ENCODE data around the gene BTBD8.

The BTBD8 gene

GRCh38 chr1:92154934-92155333 is 74.8 kb downstream of the BTBD8 start:
- Histone ChIP-seq H3K4me3 (ENCODE audit: low read depth, low read length, poor library complexity, severe bottlenecking) (no peak overlapping the region), H3K9me2 (ENCODE audit: low read depth, low read length) (no peaks in the 10 kb centered on the region), H4K20me1 (ENCODE audit: insufficient read depth, low read length) (no peaks in the 10 kb centered on the region), H3K4me1 (ENCODE audit: insufficient read depth, low read length, severe bottlenecking) (no peaks in the 10 kb centered on the region), H3K9me3 (ENCODE audit: low read length) (peaks cover 13% of the 10 kb centered on the region), H2AFZ (ENCODE audit: low read length) (no peak overlapping the region), H3K36me3 (ENCODE audit: insufficient read depth, low read length) (no peaks in the 10 kb centered on the region), H3K27ac (ENCODE audit: low read depth, low read length, poor library complexity, severe bottlenecking) (no peak overlapping the region), H3K27me3 (ENCODE audit: insufficient read depth, low read length) (no peaks in the 10 kb centered on the region), H3K9ac (ENCODE audit: low read length) (no peak overlapping the region), H3K4me2 (ENCODE audit: low read length) (no peak overlapping the region), H3K79me2 (ENCODE audit: insufficient read depth, low read length) (no peaks in the 10 kb centered on the region), H3F3A (ENCODE audit: insufficient read depth, low read length) (no peaks in the 10 kb centered on the region)
- TF ChIP-seq CTCF (IDR thresholded peaks at IDR 0.05; ENCODE audit: low read length) (no peak), EZH2 (IDR thresholded peaks at IDR 0.05; ENCODE audit: borderline replicate concordance, low read length) (no peak)

- H3K9me2 ChIP-seq (ENCODE audit: low read depth, low read length) = no peaks in the 10 kb centered on the region
- H3K9ac ChIP-seq (ENCODE audit: low read length) = no peak overlapping the region
- TF ChIP-seq EZH2 (IDR thresholded peaks at IDR 0.05; ENCODE audit: borderline replicate concordance, low read length) (no peak), CTCF (IDR thresholded peaks at IDR 0.05; ENCODE audit: low read length) (no peak)
- H3K4me2 ChIP-seq (ENCODE audit: low read length) = no peak overlapping the region
- H2AFZ ChIP-seq (ENCODE audit: low read length) = no peak overlapping the region
- no peaks in the 10 kb centered on the region for H3K27me3 ChIP-seq (ENCODE audit: insufficient read depth, low read length)
- no peaks in the 10 kb centered on the region for H3F3A ChIP-seq (ENCODE audit: insufficient read depth, low read length)
- H3K36me3 ChIP-seq (ENCODE audit: insufficient read depth, low read length) = no peaks in the 10 kb centered on the region
- no peaks in the 10 kb centered on the region for H4K20me1 ChIP-seq (ENCODE audit: insufficient read depth, low read length)
- no peaks in the 10 kb centered on the region for H3K4me1 ChIP-seq (ENCODE audit: insufficient read depth, low read length, severe bottlenecking)
- no peak overlapping the region for H3K4me3 ChIP-seq (ENCODE audit: low read depth, low read length, poor library complexity, severe bottlenecking)
- H3K9me3 ChIP-seq (ENCODE audit: low read length) = peaks cover 15% of the 10 kb centered on the region
- H3K27ac ChIP-seq (ENCODE audit: low read depth, low read length, poor library complexity, severe bottlenecking) = no peak overlapping the region
- H3K79me2 ChIP-seq (ENCODE audit: insufficient read depth, low read length) = no peaks in the 10 kb centered on the region
Measured at GRCh38 chr1:92159593-92159992, 79.4 kb downstream of the BTBD8 start.

- H2AFZ ChIP-seq (ENCODE audit: low read length) = no peak overlapping the region
- no peaks in the 10 kb centered on the region for H3K9me2 ChIP-seq (ENCODE audit: low read depth, low read length)
- H3K27ac ChIP-seq (ENCODE audit: low read depth, low read length, poor library complexity, severe bottlenecking) = no peak overlapping the region
- H3K4me1 ChIP-seq (ENCODE audit: insufficient read depth, low read length, severe bottlenecking) = no peaks in the 10 kb centered on the region
- no peaks in the 10 kb centered on the region for H3K27me3 ChIP-seq (ENCODE audit: insufficient read depth, low read length)
- no peaks in the 10 kb centered on the region; the same call in 1 of the 2 replicates for H3K9me3 ChIP-seq (ENCODE audit: low read length)
- H3K9ac ChIP-seq (ENCODE audit: low read length) = no peak overlapping the region
- H3K79me2 ChIP-seq (ENCODE audit: insufficient read depth, low read length) = no peaks in the 10 kb centered on the region
- H3K4me2 ChIP-seq (ENCODE audit: low read length) = no peak overlapping the region
- no peaks in the 10 kb centered on the region for H4K20me1 ChIP-seq (ENCODE audit: insufficient read depth, low read length)
- no peaks in the 10 kb centered on the region for H3K36me3 ChIP-seq (ENCODE audit: insufficient read depth, low read length)
- no peak overlapping the region for H3K4me3 ChIP-seq (ENCODE audit: low read depth, low read length, poor library complexity, severe bottlenecking)
- no peaks in the 10 kb centered on the region for H3F3A ChIP-seq (ENCODE audit: insufficient read depth, low read length)
- TF ChIP-seq EZH2 (IDR thresholded peaks at IDR 0.05; ENCODE audit: borderline replicate concordance, low read length) (no peak), CTCF (IDR thresholded peaks at IDR 0.05; ENCODE audit: low read length) (no peak)
Measured at GRCh38 chr1:92165389-92165788, 85.2 kb downstream of the BTBD8 start.
